ENCODE results near the gene GABBR2.
"Not testable (repeated sequence)": the region's sequence is repeated elsewhere in the genome, so short reads cannot be mapped to it uniquely, and the experiment has no call there.

Gene GABBR2

GRCh38 chr9:98280162-98280561, 428.6 kb downstream of the GABBR2 start:
- H3K4me3 ChIP-seq (ENCODE audit: low read length): no peak overlapping the region
- DNase-seq (ENCODE audit: low read depth, low spot score): no peak

DNA sequence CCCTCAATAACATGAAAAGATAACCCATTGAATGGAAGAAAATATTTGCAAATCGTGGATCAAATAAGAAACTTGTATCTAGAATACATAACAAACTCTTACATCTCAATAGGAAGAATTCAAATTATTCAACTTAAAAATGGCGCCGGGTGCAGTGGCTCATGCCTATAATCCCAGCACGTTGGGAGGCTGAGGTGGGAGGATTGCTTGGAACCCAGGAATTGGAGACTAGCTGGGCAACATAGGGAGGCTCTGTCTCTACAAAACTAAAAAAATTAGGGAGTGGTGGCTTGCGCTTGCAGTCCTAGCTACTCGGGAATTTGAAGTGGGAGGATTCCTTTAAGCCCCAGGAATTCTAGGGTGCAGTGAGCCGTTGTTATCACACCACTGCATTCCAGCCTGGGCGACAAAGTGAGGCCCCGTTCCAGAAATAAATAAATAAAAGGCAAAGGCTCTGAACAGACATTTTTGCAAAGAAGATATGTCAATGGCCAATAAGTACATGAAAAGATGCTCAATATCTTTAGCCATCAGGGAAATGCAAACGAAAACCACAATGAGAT, 431.7 kb downstream of the GABBR2 start:
- DNase-seq (ENCODE audit: low read depth, low spot score): no peak
- no peak overlapping the region for H3K4me3 ChIP-seq (ENCODE audit: low read length)

- H3K4me3 ChIP-seq (ENCODE audit: low read length): no peak overlapping the region
- DNase-seq (ENCODE audit: low read depth, low spot score): no peak
These were observed 433.6 kb downstream of the GABBR2 start for GRCh38 chr9:98275159-98275558.

- no peak for DNase-seq (ENCODE audit: low read depth, low spot score)
- no peak overlapping the region for H3K4me3 ChIP-seq (ENCODE audit: low read length)
These were observed 436.7 kb downstream of the GABBR2 start for GRCh38 chr9:98272083-98272482.

DNA sequence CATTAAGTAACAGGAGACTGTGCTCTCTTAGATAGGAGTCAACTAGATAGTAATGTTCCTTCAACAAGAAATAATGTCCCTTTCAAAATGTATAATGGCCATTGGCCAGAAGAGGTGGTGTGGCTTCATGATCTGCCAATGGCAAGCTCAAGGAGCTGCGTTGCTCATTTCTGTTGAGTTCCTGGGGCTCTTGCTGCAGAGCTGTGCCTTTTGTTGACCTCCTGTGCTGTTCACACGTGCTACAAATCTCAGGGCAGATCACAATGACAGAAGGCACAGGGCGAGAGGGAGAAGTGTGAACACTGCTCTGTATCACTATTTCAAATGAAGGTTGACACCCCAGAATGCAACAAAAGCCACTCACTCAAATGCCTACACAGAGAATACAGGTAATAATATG, 437.3 kb downstream of the GABBR2 start:
- DNase-seq (ENCODE audit: low read depth, low spot score): no peak
- H3K4me3 ChIP-seq (ENCODE audit: low read length): no peak overlapping the region

GRCh38 chr9:98270284-98270683, 438.5 kb downstream of the GABBR2 start:
- not testable (repeated sequence) for DNase-seq (ENCODE audit: low read depth, low spot score); H3K4me3 ChIP-seq (ENCODE audit: low read length)

DNA sequence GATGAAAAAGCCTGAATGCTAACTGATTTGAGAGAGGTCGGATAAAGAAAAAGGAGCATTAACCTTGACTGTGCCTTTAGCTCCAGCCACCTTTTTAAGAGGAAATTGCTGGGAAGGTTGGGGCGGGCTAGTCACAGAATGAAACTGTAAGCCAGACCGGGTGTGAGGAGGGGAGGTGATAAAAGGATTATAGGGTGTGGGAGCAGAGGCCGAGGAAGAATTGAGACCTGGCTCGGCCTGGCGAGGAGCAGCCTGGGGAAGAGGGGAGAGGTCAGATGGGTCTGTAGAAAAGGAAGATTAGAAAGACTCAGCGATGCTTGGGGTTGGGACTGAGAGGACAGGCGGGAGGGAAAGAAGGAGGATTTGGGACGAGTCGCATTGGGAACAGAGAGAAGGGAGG, 439.1 kb downstream of the GABBR2 start:
- H3K4me3 ChIP-seq (ENCODE audit: low read length); DNase-seq (ENCODE audit: low read depth, low spot score): not testable (repeated sequence)

GRCh38 chr9:98267556-98267955, 441.2 kb downstream of the GABBR2 start:
- not testable (repeated sequence) for DNase-seq (ENCODE audit: low read depth, low spot score); H3K4me3 ChIP-seq (ENCODE audit: low read length)

DNA sequence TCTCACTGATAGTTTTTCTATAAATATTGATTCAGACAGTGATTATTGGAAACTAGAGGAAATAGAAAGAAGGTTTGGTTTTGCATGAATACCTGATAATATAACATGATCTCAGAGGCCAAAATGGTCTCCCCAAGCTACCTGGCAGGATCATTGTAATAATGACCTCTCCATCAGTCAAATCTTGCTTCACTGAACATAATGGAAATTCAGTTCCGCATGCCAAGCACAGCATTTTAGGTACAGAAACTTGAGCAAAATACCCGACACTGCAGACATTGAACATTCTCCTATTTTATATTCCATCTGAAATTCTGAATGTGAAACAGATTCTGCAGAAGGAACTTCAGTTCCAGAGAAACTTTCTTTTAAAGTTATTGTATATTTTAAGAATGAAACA, 444.2 kb downstream of the GABBR2 start:
- no peak for DNase-seq (ENCODE audit: low read depth, low spot score)
- no peak overlapping the region for H3K4me3 ChIP-seq (ENCODE audit: low read length)

GRCh38 chr9:98263482-98264357, 445.0 kb downstream of the GABBR2 start:
- H3K4me3 ChIP-seq (ENCODE audit: low read length): no peak overlapping the region
- DNase-seq (ENCODE audit: low read depth, low spot score): peak; percentile 80

- no peak overlapping the region for H3K4me3 ChIP-seq (ENCODE audit: low read length)
- DNase-seq (ENCODE audit: low read depth, low spot score): no peak
These were observed 445.7 kb downstream of the GABBR2 start for GRCh38 chr9:98263080-98263479.

DNA sequence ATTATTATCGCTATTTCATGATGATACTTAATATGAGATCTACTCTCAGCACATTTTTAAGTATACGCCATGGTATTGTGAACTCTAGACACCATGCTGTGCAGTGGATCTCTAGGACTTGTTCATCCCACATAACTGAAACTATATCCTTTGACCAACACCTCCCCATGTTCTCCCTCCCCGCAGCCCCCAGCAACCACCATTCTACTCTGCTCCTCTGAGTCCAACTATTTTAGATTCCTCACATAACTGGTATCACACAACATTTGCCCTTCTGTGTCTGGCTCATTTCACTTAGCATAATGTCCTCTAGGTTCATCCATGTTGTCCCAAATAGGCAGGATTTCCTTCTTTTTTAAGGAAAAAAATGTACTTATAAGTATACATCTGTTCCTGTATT, 446.7 kb downstream of the GABBR2 start:
- H3K4me3 ChIP-seq (ENCODE audit: low read length): no peak overlapping the region
- no peak for DNase-seq (ENCODE audit: low read depth, low spot score)

- no peak for DNase-seq (ENCODE audit: low read depth, low spot score)
- no peak overlapping the region for H3K4me3 ChIP-seq (ENCODE audit: low read length)
These were observed 448.1 kb downstream of the GABBR2 start for GRCh38 chr9:98260635-98261034.

GRCh38 chr9:98259791-98260190, 448.9 kb downstream of the GABBR2 start:
- DNase-seq (ENCODE audit: low read depth, low spot score): no peak
- no peak overlapping the region for H3K4me3 ChIP-seq (ENCODE audit: low read length)

- peak overlapping the region; percentile 76 for H3K4me3 ChIP-seq (ENCODE audit: low read length)
- no peak for DNase-seq (ENCODE audit: low read depth, low spot score)
These were observed 452.0 kb downstream of the GABBR2 start for GRCh38 chr9:98256756-98257155.

DNA sequence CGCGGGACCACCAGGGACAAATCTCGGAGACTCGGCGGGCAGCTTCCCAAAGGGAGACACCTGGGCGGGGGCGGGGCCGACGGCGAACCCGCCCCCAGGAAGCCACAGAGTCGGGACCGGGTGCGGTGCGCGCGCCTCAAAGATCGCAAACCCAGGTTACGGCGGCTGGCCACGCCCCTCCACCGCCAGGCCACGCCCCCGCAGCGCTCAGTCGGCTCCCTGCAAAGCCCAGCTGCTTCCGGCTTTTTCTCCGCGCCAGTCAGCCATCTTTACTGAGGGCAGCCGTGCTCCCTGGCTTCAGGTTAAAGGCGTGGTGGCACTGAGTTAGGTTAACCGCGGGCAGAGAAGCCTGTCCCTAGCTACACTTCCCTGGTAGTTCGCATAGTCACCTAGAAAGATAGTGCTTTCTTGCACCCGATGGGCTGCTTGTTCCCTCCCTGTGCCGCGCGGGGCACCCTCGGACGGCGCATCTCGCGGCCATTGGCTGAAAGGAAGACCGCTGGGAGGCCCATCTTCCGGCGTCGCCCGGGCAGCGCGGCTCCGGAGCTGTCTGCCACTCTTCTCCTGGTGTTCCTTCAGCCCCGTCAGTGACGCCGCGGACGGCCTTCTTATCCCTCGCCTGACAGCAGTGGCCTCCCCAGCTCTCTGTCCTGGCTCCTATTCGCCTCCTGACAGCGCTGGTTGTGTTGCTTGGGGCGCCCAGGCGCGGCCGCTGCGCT, 453.0 kb downstream of the GABBR2 start, which contains the start of gene TBC1D2:
Gene TBC1D2, minus strand, starts transcription at position 72 of the 719 bp plus-strand sequence. CDS start 108 bp downstream, outside the sequence.
- peak; percentile 91 for DNase-seq (ENCODE audit: low read depth, low spot score)
- H3K4me3 ChIP-seq (ENCODE audit: low read length): peak within 1 kb of the TSS; percentile 76

GRCh38 chr9:98255061-98255577, 453.6 kb downstream of the GABBR2 start:
- peak overlapping the region; percentile 76 for H3K4me3 ChIP-seq (ENCODE audit: low read length)
- no peak for DNase-seq (ENCODE audit: low read depth, low spot score)

GRCh38 chr9:98254228-98255060, 454.3 kb downstream of the GABBR2 start:
- H3K4me3 ChIP-seq (ENCODE audit: low read length): peak overlapping the region; percentile 76
- DNase-seq (ENCODE audit: low read depth, low spot score): no peak

DNA sequence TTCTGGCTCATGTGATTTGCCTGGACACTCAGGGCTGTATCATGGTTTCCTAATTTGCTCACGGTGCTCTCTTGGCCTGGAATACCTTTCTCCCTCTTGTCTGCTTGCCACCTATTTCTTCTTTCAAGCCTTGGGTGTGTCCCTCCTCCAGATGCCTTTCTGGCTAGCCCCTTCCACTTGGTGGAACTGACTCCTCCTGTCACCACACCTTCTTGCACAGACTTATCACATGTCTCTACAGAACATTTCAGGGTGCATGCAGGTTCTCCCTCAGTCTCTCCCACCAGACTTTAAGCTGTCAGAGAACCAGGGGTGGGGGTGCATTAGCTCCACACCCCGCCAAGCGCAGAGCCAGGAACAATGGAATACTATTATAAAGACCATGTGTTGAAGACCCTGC, 455.2 kb downstream of the GABBR2 start:
- H3K4me3 ChIP-seq (ENCODE audit: low read length): no peak overlapping the region
- DNase-seq (ENCODE audit: low read depth, low spot score): no peak
